Thoracic aorta (tissue), 2 donors: ENCODE measurements around the gene PDE3B. TPM values are rescaled to one million over a fixed set of nuclear protein-coding genes. Genes with fewer than 3 reads are reported as not detected.

Source experiments
- ATAC-seq: fragments of 150-250 bp; one replicate; pipeline ENCODE4 v1.8.0; 2017; ENCODE audit warnings: low read depth; ENCODE audit not compliant: insufficient number of reproducible peaks, low FRiP score
- DNase-seq: peaks from one replicate; pipeline ENCODE4 v3.0.0-alpha.2; 2020; ENCODE audit warnings: low spot score
- H3K27ac ChIP-seq, 2 donors: fragments of 200-600 bp; sonication (generic); 1 replicate in 1 of 2; 2 replicates in 1 of 2; pipeline ENCODE4 v1.5.1; 2016; ENCODE audit warnings: mild to moderate bottlenecking in 2 of 2, moderate library complexity in 2 of 2
- H3K27me3 ChIP-seq: fragments of 200-600 bp; sonication (generic); replicated peaks from 2 replicates; pipeline ENCODE4 v1.6.0; 2016; ENCODE audit warnings: mild to moderate bottlenecking; ENCODE audit not compliant: insufficient read depth
- H3K36me3 ChIP-seq: fragments of 200-600 bp; sonication (generic); one replicate; pipeline ENCODE4 v1.5.1; 2016
- H3K4me1 ChIP-seq, 2 donors: fragments of 200-600 bp; sonication (generic); 1 replicate in 1 of 2; 2 replicates in 1 of 2; pipeline versions ENCODE4 v1.5.1 to v1.6.0; 2016; ENCODE audit warnings: low read depth in 2 of 2, mild to moderate bottlenecking in 1 of 2; ENCODE audit not compliant: control insufficient read depth in 1 of 2
- H3K4me3 ChIP-seq: fragments of 200-600 bp; sonication (generic); 2 replicates; pipeline ENCODE4 v1.5.1; 2016; ENCODE audit warnings: mild to moderate bottlenecking
- H3K9me3 ChIP-seq: fragments of 200-600 bp; sonication (generic); 2 replicates; pipeline ENCODE4 v1.5.1; 2016
- total RNA-seq, 2 donors: library from RNA; depleted of rRNA; stranded (reverse); fragments of >200 nt; gene quantifications; one replicate each; pipeline versions ENCODE4 v1.1.0 to v1.2.3, GENCODE V29; 2016
- TF ChIP-seq, protein P1 (sequence below): fragments of 200-600 bp; sonication (generic); IDR thresholded peaks from one replicate; pipeline ENCODE4 v1.5.1; 2019; ENCODE audit warnings: antibody characterized with exemption

PDE3B gene
- total RNA-seq, 2 donors from 2014 or later: 21.6 to 24.0 TPM

DNA sequence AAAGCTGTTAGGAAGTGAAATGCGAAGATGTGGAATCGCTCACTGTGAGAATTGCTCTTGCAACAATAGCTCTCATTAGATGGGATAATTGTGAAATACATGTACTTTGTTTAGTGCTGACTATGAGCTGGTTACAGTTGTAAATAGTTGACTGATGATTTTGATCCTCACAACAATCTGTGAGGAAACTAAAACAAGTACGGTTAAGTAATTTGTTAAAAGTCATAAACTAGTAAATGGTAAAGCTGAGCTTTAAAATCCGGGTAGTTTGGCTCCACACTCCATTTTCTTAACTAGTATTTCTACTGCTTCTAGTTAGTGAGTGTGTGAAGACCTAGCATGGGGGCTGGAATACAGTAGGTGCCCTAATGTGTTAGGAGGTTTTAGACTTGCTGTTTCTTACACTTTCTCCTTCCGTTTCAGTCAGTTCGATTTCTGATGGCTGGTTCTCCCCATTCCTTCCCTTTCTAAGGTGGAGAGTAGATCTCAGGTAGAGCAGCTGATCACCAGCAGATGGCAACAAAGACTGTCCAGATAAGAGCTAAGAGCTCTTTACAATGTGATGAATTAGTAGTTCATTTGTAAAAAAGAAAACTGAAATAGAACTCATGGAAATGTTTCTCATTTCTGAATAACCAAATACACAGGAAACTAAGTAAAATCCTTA lies 264.7 kb downstream of the PDE3B start:
- Histone ChIP-seq H3K27ac (no peak overlapping the region), H3K4me1 (peaks cover 0 to 8% of the 10 kb centered on the region in 2 donors), H3K9me3 (no peaks in the 10 kb centered on the region), H3K4me3 (no peak overlapping the region), H3K36me3 (no peaks in the 10 kb centered on the region), H3K27me3 (no peaks in the 10 kb centered on the region)
- ATAC-seq (no peak), DNase-seq (no peak)
- TF ChIP-seq, protein P1, sequence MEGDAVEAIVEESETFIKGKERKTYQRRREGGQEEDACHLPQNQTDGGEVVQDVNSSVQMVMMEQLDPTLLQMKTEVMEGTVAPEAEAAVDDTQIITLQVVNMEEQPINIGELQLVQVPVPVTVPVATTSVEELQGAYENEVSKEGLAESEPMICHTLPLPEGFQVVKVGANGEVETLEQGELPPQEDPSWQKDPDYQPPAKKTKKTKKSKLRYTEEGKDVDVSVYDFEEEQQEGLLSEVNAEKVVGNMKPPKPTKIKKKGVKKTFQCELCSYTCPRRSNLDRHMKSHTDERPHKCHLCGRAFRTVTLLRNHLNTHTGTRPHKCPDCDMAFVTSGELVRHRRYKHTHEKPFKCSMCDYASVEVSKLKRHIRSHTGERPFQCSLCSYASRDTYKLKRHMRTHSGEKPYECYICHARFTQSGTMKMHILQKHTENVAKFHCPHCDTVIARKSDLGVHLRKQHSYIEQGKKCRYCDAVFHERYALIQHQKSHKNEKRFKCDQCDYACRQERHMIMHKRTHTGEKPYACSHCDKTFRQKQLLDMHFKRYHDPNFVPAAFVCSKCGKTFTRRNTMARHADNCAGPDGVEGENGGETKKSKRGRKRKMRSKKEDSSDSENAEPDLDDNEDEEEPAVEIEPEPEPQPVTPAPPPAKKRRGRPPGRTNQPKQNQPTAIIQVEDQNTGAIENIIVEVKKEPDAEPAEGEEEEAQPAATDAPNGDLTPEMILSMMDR: peak; percentile 40

GRCh38 chr11:14914536-14914935 lies 270.9 kb downstream of the PDE3B start:
- ATAC-seq: no peak
- Histone ChIP-seq H3K36me3 (no peaks in the 10 kb centered on the region), H3K4me3 (no peak overlapping the region), H3K4me1 (no peaks in the 10 kb centered on the region), H3K27me3 (no peaks in the 10 kb centered on the region), H3K9me3 (no peaks in the 10 kb centered on the region), H3K27ac (no peak overlapping the region)
- TF ChIP-seq, protein P1: no peak
- no peak for DNase-seq

DNA sequence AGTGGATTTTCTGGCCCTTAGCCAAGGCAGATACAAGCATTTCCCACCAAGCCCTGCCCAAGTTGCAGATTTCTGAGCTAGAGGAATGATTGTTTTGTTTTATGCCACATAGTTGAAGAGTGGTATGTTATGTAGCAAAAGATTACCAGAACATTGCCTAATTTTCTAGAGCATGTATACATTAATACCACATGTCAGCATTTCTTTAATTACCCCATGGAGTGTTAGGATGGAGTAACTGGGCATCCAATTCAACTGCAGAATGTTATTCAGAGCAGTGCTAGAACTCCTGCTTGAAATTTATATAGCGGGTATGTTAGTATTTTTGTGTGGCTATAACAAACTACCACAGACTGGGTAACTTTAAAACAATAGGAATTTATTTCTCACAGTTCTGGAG lies 272.8 kb downstream of the PDE3B start:
- H3K36me3 ChIP-seq: no peaks in the 10 kb centered on the region
- TF ChIP-seq, protein P1: no peak
- no peaks in the 10 kb centered on the region for H3K9me3 ChIP-seq
- H3K27ac ChIP-seq: no peak overlapping the region
- ATAC-seq (no peak), DNase-seq (no peak)
- no peak overlapping the region for H3K4me3 ChIP-seq
- no peaks in the 10 kb centered on the region for H3K4me1 ChIP-seq
- H3K27me3 ChIP-seq: no peaks in the 10 kb centered on the region

Other genes starting within 250 kb of the PDE3B start
- gene COPB1, start 144.0 kb upstream of the PDE3B start, total RNA-seq: 100 to 1,000 TPM in 1 of 2 donors, 10 to 100 TPM in 1; 88.8 to 111 TPM
- 10 to 100 TPM; 89.1 to 97.8 TPM for gene PSMA1, start 123.4 kb upstream of the PDE3B start, total RNA-seq
- 10 to 100 TPM; 12.6 to 22.4 TPM for gene CYP2R1, start 248.4 kb downstream of the PDE3B start, total RNA-seq